ENCODE results near the gene TNNC2.

Gene TNNC2

DNA sequence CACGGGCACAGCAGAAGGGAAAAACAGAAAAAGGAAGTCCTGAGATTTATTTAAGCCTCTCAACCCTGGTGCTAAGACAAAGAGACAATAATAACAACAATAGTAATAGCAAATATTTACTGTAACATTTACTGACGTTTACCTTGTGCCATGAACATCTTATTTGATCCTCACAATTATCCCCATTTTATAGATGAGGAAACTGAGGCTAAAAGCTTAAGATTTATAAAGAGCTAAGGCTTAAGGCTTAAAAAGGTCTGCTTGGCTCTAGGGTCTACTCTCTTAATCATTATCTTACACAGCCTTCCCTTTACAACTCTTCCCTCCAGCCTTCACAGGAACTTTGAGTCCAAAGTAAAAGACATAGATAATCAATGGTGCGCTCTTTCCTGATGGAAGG is 38.8 kb downstream of the TNNC2 start:
- no peak for DNase-seq

DNA sequence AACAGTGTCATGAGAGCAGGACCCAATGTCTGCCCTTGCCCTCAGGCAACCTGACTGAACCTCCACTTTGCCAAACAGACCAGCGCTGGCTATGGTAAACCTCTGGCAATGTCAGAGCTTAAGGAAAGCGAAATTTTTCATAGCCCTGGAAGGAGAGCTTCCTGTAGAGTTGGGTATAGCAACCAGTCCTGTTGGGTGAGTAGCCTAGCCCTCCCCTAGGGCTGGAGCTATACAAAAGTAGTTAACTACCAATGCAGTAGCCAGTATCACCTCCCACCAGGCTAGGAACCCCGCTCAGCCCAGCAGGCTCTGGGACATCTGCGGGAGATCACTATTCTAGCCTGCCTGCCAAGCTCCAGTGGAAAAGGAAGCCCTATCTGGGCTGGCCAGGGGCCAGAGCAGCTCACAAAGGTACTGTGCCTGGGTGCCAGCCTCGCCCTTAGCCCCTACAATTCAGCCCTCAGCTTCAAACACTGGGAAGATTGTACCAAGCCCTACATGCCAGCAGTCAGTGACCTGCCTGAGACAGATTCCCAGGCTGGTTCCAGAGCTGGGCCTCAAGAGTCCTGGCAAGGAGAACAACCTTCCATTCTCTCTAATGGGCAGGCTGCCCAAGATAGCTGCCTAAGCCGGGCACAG is 43.3 kb downstream of the TNNC2 start:
- DNase-seq: peak in 36 of 56 donors; percentile 1 to 63 (median 22)

DNA sequence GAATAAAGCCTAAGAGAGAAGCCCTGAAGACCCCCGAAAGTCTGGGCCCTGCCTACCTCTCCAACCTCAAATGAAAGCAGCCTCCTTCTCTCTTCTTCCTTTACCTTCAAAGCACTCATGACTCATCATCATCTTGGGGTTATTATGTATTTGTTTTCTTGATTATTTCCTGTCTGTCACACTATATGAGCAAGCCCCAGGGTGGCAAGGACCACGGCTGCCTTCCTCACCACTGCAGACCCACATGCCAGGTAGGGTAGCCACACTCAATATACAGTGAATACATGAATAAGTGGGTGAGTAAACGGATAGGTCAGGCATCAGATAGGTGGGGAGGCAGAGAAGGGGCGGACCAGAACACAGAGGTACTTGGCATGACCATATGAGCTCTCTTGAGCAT is 44.2 kb downstream of the TNNC2 start:
- DNase-seq: no peak

GRCh38 chr20:45781391-45781931 is 45.7 kb downstream of the TNNC2 start:
- no peak for DNase-seq

GRCh38 chr20:45780159-45780558 is 47.0 kb downstream of the TNNC2 start:
- DNase-seq: no peak

DNA sequence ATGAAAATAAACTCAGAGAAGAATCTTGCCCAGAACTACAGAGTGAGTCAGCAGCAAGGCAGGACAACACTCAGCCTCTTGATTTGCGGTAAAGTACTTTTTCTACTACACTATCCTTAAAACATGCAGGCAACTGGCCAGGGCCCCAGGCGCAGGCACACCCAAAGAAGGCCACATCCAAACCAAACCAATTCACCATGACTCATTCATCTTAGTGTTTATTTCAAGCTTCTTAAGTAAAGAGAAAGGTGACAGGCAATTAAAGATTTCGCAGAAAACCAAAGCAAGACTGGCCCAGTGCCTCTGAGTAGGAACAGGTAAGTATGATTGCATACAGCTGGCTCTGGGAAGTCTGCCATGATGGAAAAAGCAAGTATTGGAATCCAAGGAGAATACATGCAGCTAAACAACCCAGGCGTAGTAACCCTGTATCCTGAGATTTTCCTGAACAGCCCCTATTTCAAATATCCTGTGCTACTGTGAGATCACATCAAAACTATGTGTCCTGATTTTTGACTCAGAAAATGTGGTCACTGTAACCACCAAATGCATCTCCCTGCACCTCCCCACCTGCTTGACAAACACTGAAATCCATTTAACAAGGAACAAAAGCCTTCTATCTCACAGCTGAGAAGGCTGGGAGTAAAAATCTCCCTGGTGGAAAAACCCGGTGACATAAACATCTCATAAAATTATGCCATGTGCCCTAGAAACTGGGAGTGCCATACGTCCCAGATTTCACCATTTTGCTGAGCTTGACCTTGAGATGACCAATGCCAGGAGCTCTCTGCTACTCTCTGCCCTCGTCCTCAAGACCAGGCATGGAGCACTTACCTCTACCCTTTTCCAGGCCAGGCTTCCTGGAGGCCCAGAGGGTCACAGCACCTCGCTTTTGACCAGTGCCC is 47.8 kb downstream of the TNNC2 start:
- DNase-seq: peak in 24 of 56 donors; percentile 2 to 57 (median 22)

DNA sequence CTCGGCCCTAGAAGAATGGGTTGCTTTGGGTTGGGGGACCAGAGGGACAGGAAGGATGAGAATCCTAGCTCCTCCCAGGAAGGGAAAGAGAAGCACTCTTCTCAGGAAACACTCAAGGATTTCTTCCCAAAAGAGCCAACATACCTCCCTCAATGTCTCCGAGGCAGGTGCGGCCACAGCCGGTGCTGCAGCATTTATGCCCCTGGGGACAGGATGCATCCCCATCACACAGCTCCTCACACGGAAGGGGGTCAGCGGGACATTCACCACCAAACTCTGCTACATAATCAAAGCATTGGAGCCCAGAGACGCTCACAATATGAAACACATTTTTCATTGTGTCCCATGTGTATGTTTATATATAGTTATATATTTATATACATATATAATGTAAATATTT is 50.2 kb downstream of the TNNC2 start:
- DNase-seq: no peak

DNA sequence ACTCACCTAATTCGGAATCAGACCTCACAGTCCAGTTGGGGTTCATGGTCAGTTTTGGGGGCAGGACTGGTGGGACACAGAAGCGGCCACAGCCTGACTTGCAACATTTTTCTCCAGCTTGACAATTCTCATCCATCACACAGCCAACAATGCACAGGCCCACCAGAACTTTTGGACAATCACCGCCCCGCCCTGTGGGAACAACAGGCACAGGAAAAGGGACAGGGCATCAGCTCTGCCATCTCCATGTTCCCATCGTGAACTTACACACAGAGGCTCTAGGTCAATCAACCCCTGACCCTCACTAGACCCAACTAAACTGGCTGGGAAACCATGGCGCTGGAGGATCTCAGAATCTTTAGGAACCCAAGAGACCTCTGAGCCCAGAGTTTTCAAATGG is 51.7 kb downstream of the TNNC2 start:
- no peak for DNase-seq

GRCh38 chr20:45774945-45775344 is 52.2 kb downstream of the TNNC2 start:
- no peak for DNase-seq
